DMS53 treated with DMSO at 0.1 percent for 48 hours (cell line): Measurements from ENCODE around the gene NRSN2.
"Not testable (repeated sequence)": the region's sequence is repeated elsewhere in the genome, so short reads cannot be mapped to it uniquely, and the experiment has no call there.

ENCODE experiments used
- DNase-seq: peaks from one replicate; lab custom pipeline; 2025; ENCODE audit not compliant: unreplicated experiment; lab: John Stamatoyannopoulos, UW

NRSN2 gene

GRCh38 chr20:373171-373890, 26.4 kb downstream of the NRSN2 start:
- DNase-seq = no peak

DNA sequence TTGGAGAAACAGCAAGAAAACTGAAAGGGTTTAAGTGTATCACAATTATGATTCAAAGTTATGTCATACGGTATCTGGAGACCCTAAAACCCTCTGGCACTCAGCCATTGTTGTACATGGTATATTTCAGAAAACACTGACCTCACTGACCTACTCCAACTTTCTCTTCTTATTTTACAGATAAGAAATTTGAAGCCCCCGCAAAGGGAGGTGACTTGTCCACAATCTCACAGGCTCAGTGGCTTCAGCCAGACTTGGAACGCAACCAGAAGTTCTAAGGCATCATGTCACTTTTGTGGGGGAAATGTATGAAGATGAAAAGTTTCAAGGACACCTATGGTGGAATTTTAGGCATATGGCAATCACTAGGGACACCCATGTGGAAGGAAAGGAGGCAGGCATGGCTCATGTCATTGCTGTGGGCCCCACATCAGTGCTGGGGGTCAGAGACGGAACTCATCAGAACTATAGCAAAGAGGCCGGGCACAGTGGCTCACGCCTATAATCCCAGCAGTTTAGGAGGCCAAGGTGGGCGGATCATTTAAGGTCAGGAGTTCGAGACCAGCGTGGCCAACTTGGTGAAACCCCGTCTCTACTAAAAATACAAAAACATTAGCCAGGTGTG, 28.5 kb downstream of the NRSN2 start:
- no peak for DNase-seq

DNA sequence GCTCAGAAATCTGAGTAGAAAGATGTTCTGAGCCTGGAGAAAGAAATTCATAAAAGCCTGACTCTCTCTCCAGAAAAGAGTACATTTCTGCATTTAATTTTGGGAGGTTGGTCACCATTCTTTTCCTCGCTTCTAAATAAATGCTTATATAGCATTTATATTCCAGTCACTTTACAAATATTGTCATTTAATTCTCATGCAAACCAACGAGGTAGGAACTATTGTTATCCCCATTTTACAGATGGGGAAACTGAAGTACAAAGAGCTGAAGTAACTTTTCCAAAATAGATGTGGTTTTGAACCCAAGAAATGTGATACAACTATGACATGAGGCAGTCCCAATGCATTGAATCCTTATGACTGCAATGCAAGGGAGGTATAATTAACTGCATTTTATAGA, 29.2 kb downstream of the NRSN2 start:
- no peak for DNase-seq

DNA sequence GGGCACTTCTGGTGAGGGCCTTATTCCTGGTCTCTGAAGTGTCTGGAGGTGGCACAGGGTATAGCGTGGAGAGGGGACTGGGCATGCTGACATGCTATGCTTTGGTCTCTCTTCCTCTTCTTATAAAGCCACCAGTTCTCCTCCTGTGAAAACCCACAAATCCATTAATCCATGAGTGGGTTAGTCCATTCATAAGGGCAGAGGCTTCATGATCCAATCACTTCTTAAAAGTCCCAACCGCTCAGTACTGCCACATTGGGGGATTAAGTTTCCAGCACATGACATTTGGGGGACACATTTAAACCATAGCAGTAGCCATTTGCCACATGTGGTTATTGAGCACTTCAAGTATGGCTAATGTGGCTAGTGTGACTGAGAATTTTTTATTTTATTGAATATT, 29.8 kb downstream of the NRSN2 start:
- DNase-seq = no peak

- DNase-seq = not testable (repeated sequence)
These were observed 30.7 kb downstream of the NRSN2 start for GRCh38 chr20:377578-377977.

DNA sequence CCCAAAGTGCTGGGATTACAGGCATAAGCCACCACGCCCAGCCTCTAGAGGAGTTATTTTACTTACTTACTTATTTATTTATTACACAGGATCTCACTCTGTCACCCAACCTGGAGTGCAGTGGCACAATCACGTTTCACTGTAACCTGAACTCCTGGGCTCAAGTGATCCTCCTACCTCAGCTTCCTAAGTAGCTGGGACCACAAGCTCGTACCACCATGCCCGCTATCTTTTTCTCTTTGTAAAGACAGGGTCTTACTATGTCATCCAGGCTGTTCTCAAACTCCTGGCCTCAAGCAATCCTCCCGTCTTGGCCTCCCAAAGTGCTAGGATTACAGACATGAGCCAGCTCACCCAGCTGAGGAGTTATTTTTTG, 32.0 kb downstream of the NRSN2 start:
- DNase-seq = no peak

DNA sequence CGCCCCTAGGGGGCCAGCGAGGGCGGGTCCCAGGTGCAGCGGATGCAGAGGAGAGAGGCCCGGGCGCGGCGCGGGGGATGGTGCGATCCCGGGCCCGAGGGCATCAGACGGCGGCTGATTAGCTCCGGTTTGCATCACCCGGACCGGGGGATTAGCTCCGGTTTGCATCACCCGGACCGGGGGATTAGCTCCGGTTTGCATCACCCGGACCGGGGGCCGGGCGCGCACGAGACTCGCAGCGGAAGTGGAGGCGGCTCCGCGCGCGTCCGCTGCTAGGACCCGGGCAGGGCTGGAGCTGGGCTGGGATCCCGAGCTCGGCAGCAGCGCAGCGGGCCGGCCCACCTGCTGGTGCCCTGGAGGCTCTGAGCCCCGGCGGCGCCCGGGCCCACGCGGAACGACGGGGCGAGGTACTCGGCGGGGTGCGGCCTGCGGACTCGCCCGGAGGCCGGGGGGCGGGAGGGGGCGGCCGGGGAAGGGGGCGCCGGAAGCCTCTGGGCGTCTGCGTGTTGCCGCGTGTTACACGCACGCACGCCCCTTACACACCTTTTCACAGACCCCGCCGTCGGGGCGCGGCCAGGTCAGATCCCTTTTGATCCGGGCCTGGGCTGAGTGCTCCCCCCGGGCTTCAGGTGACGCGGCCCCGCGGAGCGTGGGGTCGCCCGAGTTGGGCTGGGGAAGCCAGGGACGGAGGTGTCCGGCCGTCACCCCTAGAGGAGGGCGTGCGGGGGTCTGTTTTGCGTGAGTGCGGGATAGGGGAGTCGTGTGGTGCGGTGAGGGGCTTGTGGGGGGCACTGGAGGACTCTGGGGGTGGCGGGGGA, 34.1 kb downstream of the NRSN2 start:
- peak; percentile 73 for DNase-seq

DNA sequence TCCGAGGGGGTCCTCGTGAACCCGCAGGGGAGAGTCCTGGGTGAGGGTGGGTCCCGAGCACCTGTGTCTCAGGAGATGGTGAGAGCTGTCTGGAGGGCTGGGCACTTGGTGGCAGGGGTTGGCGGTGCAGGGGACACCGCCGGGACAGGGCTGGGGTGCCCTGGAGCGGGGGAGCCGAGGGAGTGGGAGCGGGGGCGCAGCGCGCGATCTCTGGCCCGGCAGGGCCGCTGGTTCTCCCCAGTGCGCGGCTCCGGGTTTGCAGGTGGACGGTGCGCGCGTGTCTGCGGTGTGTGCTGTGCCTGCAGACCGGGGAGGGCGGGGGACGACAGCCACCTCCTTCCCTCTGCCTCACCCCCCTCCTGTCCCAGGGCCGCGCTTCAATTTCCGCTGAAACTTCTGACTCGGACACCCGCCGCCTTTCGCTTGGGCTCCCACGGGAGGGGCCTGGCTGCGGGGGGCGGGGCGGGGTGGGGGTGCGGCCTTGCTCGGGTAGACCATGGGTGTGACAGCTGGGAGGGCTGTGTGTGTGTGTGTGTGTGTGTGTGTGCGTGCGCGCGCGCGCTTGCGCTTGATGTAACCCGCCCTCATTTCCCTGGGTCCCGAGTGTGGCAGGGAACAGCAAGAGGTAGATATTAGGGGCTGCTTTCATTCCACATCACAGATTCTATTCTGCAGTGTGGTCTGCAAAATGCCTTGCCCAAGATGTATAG, 34.8 kb downstream of the NRSN2 start:
- peak; percentile 53 for DNase-seq

GRCh38 chr20:382291-383115, 35.6 kb downstream of the NRSN2 start:
- no peak for DNase-seq

DNA sequence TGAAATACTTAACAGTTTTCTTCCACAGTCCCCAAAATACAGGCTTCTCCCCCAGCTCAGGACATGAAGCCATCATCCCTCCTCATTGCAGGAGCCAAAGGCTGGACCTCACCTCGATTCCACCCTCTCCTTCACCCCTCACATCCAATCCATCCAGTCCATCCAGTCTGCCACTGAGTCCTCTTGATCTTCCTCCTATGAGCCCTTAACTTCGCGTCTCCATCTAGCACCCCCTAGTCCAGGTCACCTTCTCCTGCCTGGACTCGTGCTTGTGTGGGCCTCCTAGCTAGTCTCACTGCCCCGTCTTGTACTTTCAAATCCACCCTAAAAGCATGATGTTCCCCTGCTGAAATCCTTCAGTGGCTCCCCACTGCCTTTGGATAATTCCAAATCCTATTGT, 37.0 kb downstream of the NRSN2 start:
- no peak for DNase-seq

DNA sequence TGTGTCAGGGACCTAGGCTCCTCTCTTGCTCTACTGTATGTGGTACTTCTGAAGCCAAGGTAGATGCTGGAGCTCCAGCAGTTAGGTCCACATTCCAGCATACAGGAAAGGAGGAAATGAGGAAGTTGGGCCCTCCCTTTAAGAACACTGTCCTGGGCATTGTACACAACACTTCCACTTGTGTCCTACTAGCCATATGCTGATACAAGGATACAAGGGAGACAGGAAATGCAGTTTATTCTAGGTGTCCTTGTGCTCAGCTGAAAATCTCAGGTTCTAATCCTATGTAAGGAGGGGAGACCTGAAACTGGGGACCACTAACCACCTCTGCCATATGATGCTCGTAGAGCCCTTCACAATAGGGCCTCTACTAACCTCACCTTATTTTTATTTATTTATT, 37.8 kb downstream of the NRSN2 start:
- DNase-seq = no peak

GRCh38 chr20:385448-385847, 38.5 kb downstream of the NRSN2 start:
- DNase-seq = no peak

DNA sequence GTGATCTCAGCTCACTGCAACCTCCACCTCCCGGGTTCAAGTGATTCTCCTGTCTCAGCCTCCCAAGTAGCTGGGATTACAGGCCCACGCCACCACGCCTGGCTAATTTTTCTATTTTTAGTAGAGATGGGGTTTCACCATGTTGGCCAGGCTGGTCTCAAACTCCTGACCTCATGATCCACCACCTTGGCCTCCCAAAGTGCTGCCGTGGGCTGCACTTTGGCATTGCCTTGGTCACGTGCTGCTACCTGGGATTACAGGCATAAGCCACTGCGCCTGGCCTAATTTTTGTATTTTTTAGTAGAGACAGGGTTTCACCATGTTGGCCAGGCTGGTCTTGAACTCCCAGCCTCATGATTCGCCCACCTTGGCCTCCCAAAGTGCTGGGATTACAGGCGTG, 39.7 kb downstream of the NRSN2 start:
- not testable (repeated sequence) for DNase-seq

DNA sequence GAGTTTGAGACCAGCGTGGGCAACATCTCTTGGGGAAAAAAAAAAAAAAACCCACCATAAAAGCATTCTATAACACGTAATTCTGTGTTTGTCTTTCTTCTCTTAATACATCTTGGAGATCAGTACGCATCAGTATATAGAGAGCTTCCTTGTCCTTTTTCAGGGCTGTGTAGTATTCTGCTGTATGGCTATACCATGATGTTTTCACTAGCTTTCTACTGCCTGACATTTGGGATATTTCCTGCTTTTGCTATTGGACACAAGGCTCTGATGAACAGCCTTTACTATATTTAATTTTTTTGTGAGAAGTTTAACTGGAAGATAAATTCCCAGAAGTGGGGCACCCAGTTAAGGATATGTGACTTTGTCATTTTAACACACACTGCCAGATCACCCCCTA, 40.6 kb downstream of the NRSN2 start:
- DNase-seq = no peak

GRCh38 chr20:388034-388994, 41.4 kb downstream of the NRSN2 start:
- no peak for DNase-seq

DNA sequence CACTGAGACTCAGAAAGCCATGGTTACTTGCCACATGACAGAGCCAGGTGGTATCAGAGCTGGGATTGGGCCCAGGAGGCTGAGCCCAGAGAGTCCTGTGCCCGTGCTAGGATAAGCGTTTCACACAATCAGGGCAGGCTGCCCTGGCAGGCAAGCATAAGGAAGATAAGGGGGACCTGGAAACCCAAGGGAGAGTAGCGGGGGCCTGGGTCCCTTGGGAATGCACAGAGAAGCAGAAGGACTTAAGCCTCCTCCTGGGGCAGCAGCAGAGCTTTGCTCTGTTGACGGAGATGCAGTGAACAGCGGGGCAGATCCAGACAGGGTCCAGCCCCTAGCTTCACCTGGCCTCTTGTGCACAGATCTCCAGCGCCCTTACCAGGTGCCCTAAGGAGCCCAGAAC, 42.3 kb downstream of the NRSN2 start:
- DNase-seq = no peak

DNA sequence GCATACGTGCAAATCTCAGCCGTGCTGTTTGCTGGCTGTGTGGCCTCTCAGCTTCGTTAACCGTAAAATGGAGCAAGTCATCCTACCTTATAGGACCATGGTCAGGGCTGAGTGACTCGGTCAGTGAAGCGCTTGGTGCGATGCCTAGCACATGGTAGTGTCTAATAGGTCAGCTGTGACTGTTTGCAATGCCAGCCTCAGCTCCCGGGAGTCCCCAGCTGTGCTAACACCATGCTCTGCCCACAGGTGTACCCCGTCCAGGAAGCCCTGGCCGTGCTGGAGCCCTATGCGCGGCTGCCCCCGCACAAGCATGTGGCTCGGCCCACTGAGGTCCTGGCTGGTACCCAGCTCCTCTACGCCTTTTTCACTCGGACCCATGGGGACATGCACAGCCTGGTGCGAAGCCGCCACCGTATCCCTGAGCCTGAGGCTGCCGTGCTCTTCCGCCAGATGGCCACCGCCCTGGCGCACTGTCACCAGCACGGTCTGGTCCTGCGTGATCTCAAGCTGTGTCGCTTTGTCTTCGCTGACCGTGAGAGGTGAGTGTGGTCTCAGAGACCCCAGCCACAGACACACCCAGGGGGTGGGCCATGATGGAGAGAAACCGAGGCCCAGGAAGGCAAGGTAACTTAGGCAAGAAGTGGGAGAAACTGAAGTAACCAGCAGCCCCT, 44.3 kb downstream of the NRSN2 start:
- DNase-seq = no peak

- DNase-seq = not testable (repeated sequence)
These were observed 46.4 kb downstream of the NRSN2 start for GRCh38 chr20:393296-393695.

- no peak for DNase-seq
These were observed 49.3 kb downstream of the NRSN2 start for GRCh38 chr20:396252-396618.
